Stimulated activated CD8-positive, alpha-beta memory T cell treated with anti-CD3 and anti-CD28 coated beads, Interleukin-4, amount 100 ng/mL, for 24 hours (primary cell): ENCODE measurements around the gene CASKIN1.

Source experiments
- DNase-seq: peaks from one replicate; pipeline ENCODE4 v3.0.0-alpha.2; 2020; ENCODE audit warnings: low read depth

CASKIN1 gene

GRCh38 chr16:2194852-2195321 is 1.5 kb downstream of the CASKIN1 start:
- no peak for DNase-seq

- no peak for DNase-seq
Observed at GRCh38 chr16:2194166-2194834, 2.1 kb downstream of the CASKIN1 start.

- no peak for DNase-seq
Observed at GRCh38 chr16:2191446-2191706, 5.0 kb downstream of the CASKIN1 start.

GRCh38 chr16:2190659-2191445 is 5.6 kb downstream of the CASKIN1 start:
- no peak for DNase-seq

GRCh38 chr16:2190002-2190658 is 6.3 kb downstream of the CASKIN1 start:
- DNase-seq, result no peak

GRCh38 chr16:2189252-2189893 is 7.0 kb downstream of the CASKIN1 start:
- DNase-seq, result no peak

GRCh38 chr16:2188395-2188794 is 8.0 kb downstream of the CASKIN1 start:
- DNase-seq, result no peak

- no peak for DNase-seq
Observed at GRCh38 chr16:2187212-2187611, 9.2 kb downstream of the CASKIN1 start.

- DNase-seq, result no peak
Observed at GRCh38 chr16:2186505-2186904, 9.9 kb downstream of the CASKIN1 start.

GRCh38 chr16:2186064-2186463 is 10.3 kb downstream of the CASKIN1 start:
- DNase-seq, result no peak

- no peak for DNase-seq
Observed at GRCh38 chr16:2184962-2185361, 11.4 kb downstream of the CASKIN1 start.

GRCh38 chr16:2184346-2184745 is 12.1 kb downstream of the CASKIN1 start:
- DNase-seq, result no peak

- DNase-seq, result no peak
Observed at GRCh38 chr16:2183671-2184070, 12.7 kb downstream of the CASKIN1 start.

- DNase-seq, result no peak
Observed at GRCh38 chr16:2181952-2182351, 14.5 kb downstream of the CASKIN1 start.

GRCh38 chr16:2180962-2181923 is 15.2 kb downstream of the CASKIN1 start:
- no peak for DNase-seq

- no peak for DNase-seq
Observed at GRCh38 chr16:2180461-2180860, 15.9 kb downstream of the CASKIN1 start.

GRCh38 chr16:2179576-2179975 is 16.8 kb downstream of the CASKIN1 start:
- DNase-seq, result no peak

GRCh38 chr16:2179107-2179501 is 17.3 kb downstream of the CASKIN1 start:
- no peak for DNase-seq

- no peak for DNase-seq
Observed at GRCh38 chr16:2178321-2179106, 17.9 kb downstream of the CASKIN1 start.

- DNase-seq, result no peak
Observed at GRCh38 chr16:2177561-2177960, 18.8 kb downstream of the CASKIN1 start.

- DNase-seq, result no peak
Observed at GRCh38 chr16:2177101-2177500, 19.3 kb downstream of the CASKIN1 start.
